Cardiac muscle cell (in vitro differentiated cells and primary cell): ENCODE results near the gene IGHMBP2. TPM values are rescaled to one million over a fixed set of nuclear protein-coding genes. Genes with fewer than 3 reads are reported as not detected.

Source experiments
- DNase-seq, 2 donors: peaks; one replicate each; pipeline versions ENCODE4 v3.0.0 to v3.0.0-alpha.2; 2010 to 2017; ENCODE audit warnings: low read depth in 1 of 2, low spot score in 1 of 2
- H3K27ac ChIP-seq: fragments of 200-600 bp; sonication (generic); 2 replicates; pipeline ENCODE4 v1.5.1; 2016
- H3K27me3 ChIP-seq: fragments of 200-600 bp; sonication (generic); 2 replicates; pipeline ENCODE4 v1.6.0; 2016; ENCODE audit warnings: control low read depth
- H3K36me3 ChIP-seq: fragments of 200-600 bp; sonication (generic); 2 replicates; pipeline ENCODE4 v1.5.1; 2016; ENCODE audit warnings: control low read depth
- H3K4me1 ChIP-seq: fragments of 200-600 bp; sonication (generic); 2 replicates; pipeline ENCODE4 v1.8.1; 2017; ENCODE audit warnings: low read depth, mild to moderate bottlenecking, mixed run types
- H3K4me3 ChIP-seq: fragments of 200-600 bp; sonication (generic); 2 replicates; pipeline ENCODE4 v1.5.1; 2016; ENCODE audit warnings: mild to moderate bottlenecking
- H3K9me3 ChIP-seq: fragments of 200-600 bp; sonication (generic); 2 replicates; pipeline ENCODE4 v1.5.1; 2017; ENCODE audit warnings: low read depth, mild to moderate bottlenecking, control low read depth
- CTCF ChIP-seq: IDR thresholded peaks from 2 replicates; pipeline ENCODE4 v1.5.1; 2012; ENCODE audit warnings: low read depth, mild to moderate bottlenecking, low read length
- polyA plus RNA-seq: library from polyadenylated mRNA; unstranded; fragments of >200 nt; fragmentation: Nextera tagmentation; extraction: Ambion mirVana; gene quantifications from 2 replicates; pipeline ENCODE4 v1.2.1, GENCODE V29; 2016
- total RNA-seq: library from RNA; depleted of rRNA; stranded (reverse); fragments of >200 nt; gene quantifications from 2 replicates; pipeline ENCODE4 v1.2.3, GENCODE V29; 2016

Gene IGHMBP2
- total and polyA plus RNA-seq, 2 experiments from 2014 or later, result 20.9 to 21.7 TPM

GRCh38 chr11:68868221-68868835 lies 35.4 kb upstream of the IGHMBP2 start:
- DNase-seq, result no peak
- no peaks in the 10 kb centered on the region for H3K36me3 ChIP-seq
- no peaks in the 10 kb centered on the region for H3K27me3 ChIP-seq
- H3K4me1 ChIP-seq, result peaks cover 61% of the 10 kb centered on the region
- H3K9me3 ChIP-seq, result no peaks in the 10 kb centered on the region
- TF ChIP-seq CTCF, result no peak
- H3K27ac ChIP-seq, result no peak overlapping the region
- no peak overlapping the region for H3K4me3 ChIP-seq

- Histone ChIP-seq H3K27ac (peak overlapping the region; percentile 48), H3K36me3 (no peaks in the 10 kb centered on the region), H3K4me3 (peak overlapping the region; percentile 4), H3K4me1 (peaks cover 79% of the 10 kb centered on the region), H3K27me3 (no peaks in the 10 kb centered on the region), H3K9me3 (no peaks in the 10 kb centered on the region)
- DNase-seq, result peak in 1 of 2 donors; percentile 21
- TF ChIP-seq CTCF, result no peak
These were observed 33.2 kb upstream of the IGHMBP2 start for GRCh38 chr11:68870470-68870869.

- no peak for TF ChIP-seq CTCF
- DNase-seq, result peak; percentile 46 to 72
- peaks cover 72% of the 10 kb centered on the region for H3K4me1 ChIP-seq
- H3K4me3 ChIP-seq, result peak overlapping the region; percentile 16
- H3K27me3 ChIP-seq, result no peaks in the 10 kb centered on the region
- no peaks in the 10 kb centered on the region for H3K36me3 ChIP-seq
- peak overlapping the region; percentile 98 for H3K27ac ChIP-seq
- no peaks in the 10 kb centered on the region for H3K9me3 ChIP-seq
These were observed 31.3 kb upstream of the IGHMBP2 start for GRCh38 chr11:68872216-68873003.

GRCh38 chr11:68878022-68878421 lies 25.7 kb upstream of the IGHMBP2 start:
- H3K4me1 ChIP-seq, result peaks cover 36% of the 10 kb centered on the region
- H3K27me3 ChIP-seq, result no peaks in the 10 kb centered on the region
- no peak overlapping the region for H3K27ac ChIP-seq
- no peaks in the 10 kb centered on the region for H3K9me3 ChIP-seq
- DNase-seq, result no peak
- H3K36me3 ChIP-seq, result no peaks in the 10 kb centered on the region
- no peak for TF ChIP-seq CTCF
- H3K4me3 ChIP-seq, result no peak overlapping the region

GRCh38 chr11:68880851-68881250 lies 22.8 kb upstream of the IGHMBP2 start:
- no peaks in the 10 kb centered on the region for H3K27me3 ChIP-seq

More at GRCh38 chr11:68880851-68881250, 22.8 kb upstream of the IGHMBP2 start:
- no peak overlapping the region for H3K27ac ChIP-seq
- TF ChIP-seq CTCF, result no peak
- no peaks in the 10 kb centered on the region for H3K9me3 ChIP-seq
- H3K36me3 ChIP-seq, result no peaks in the 10 kb centered on the region
- H3K4me3 ChIP-seq, result no peak overlapping the region
- no peak for DNase-seq
- peaks cover 15% of the 10 kb centered on the region for H3K4me1 ChIP-seq
